Measurements from ENCODE around the gene TDRD9. TPM values are rescaled to one million over a fixed set of nuclear protein-coding genes. Genes with fewer than 3 reads are reported as not detected.
A peak's percentile ranks its signal among the peaks of the same experiment; 100 is the strongest.

Gene TDRD9
- total and polyA plus RNA-seq, 8 donors, result 0.67 to 28.6 (median 2.5) TPM

GRCh38 chr14:104086661-104087461 lies 158.6 kb downstream of the TDRD9 start:
- Histone ChIP-seq H3K4me1 (no peaks in the 10 kb centered on the region), H3K4me3 (no peak overlapping the region), H3K27me3 (no peaks in the 10 kb centered on the region), H3K36me3 (no peaks in the 10 kb centered on the region), H3K9me3 (no peaks in the 10 kb centered on the region), H3K27ac (no peak overlapping the region)
- FAIRE-seq (no peak), ATAC-seq (no peak), DNase-seq (peak in 5 of 6 donors; percentile 1 to 56 (median 13))
- WGBS, 2 donors, result 79 to 86% methylated on average over 13 to 16 of the region's 16 CpGs
- TF ChIP-seq CTCF (IDR thresholded peaks at IDR 0.05), result no peak
- intact Hi-C loops (cut with DNase I), result no loop called here

- H3K4me3 ChIP-seq, result no peak overlapping the region
- 83 to 89% methylated on average over 16 to 17 of the region's 17 CpGs for WGBS, 2 donors
- H3K4me1 ChIP-seq, result no peaks in the 10 kb centered on the region
- no peaks in the 10 kb centered on the region for H3K9me3 ChIP-seq
- DNase-seq (peak in 3 of 6 donors; percentile 1 to 71 (median 38)), ATAC-seq (no peak), FAIRE-seq (no peak)
- no peaks in the 10 kb centered on the region for H3K27me3 ChIP-seq
- H3K36me3 ChIP-seq, result no peaks in the 10 kb centered on the region
- TF ChIP-seq CTCF (IDR thresholded peaks at IDR 0.05), result no peak
- H3K27ac ChIP-seq, result no peak overlapping the region
- intact Hi-C loops (cut with DNase I), result no loop called here
These were observed 159.2 kb downstream of the TDRD9 start for GRCh38 chr14:104087505-104087904.

GRCh38 chr14:104087981-104088850 lies 160.0 kb downstream of the TDRD9 start:
- Histone ChIP-seq H3K27me3 (no peaks in the 10 kb centered on the region), H3K27ac (no peak overlapping the region), H3K36me3 (no peaks in the 10 kb centered on the region), H3K9me3 (no peaks in the 10 kb centered on the region), H3K4me1 (no peaks in the 10 kb centered on the region), H3K4me3 (no peak overlapping the region)
- DNase-seq (peak in 3 of 6 donors; percentile 42 to 60 (median 54)), ATAC-seq (peak in 1 of 4 donors; percentile 35), FAIRE-seq (no peak)
- intact Hi-C loops (cut with DNase I), result no loop called here
- 64 to 67% methylated on average over 23 of the region's 23 CpGs for WGBS, 2 donors
- no peak for TF ChIP-seq CTCF (IDR thresholded peaks at IDR 0.05)

GRCh38 chr14:104090071-104090748 lies 162.0 kb downstream of the TDRD9 start:
- H3K4me1 ChIP-seq, result no peaks in the 10 kb centered on the region
- intact Hi-C loops (cut with DNase I), result loop anchor here in 1 of 3 donors (5.0 kb wide), 1 partner anchor 42 kb away; no protein-coding TSS in a partner anchor
- no peak overlapping the region for H3K4me3 ChIP-seq
- H3K9me3 ChIP-seq, result no peaks in the 10 kb centered on the region
- H3K27me3 ChIP-seq, result peaks cover 0 to 3% (median 0%) of the 10 kb centered on the region in 4 donors
- peak in 1 of 6 donors; percentile 29 for DNase-seq
- no peak for ATAC-seq
- no peaks in the 10 kb centered on the region for H3K36me3 ChIP-seq
- WGBS, 2 donors, result 89 to 93% methylated on average over 20 of the region's 20 CpGs
- no peak overlapping the region for H3K27ac ChIP-seq
- no peak for FAIRE-seq
- no peak for TF ChIP-seq CTCF (IDR thresholded peaks at IDR 0.05)
